Measurements from ENCODE around the gene GRM7.

- TF ChIP-seq GATA2 (IDR thresholded peaks at IDR 0.05; ENCODE audit: low read depth, low read length) = no peak
- TF ChIP-seq GATA3 (IDR thresholded peaks at IDR 0.05; ENCODE audit: low read depth, low read length) = no peak
Observed at GRCh38 chr3:7211740-7212139, 350.8 kb downstream of the GRM7 start.

Data from SH-SY5Y (cell line).